ENCODE measurements around the gene ABLIM3. TPM values are rescaled to one million over a fixed set of nuclear protein-coding genes. Genes with fewer than 3 reads are reported as not detected.

Gene ABLIM3
- polyA plus RNA-seq, 1 donor from 2014 or later = 17.7 TPM

GRCh38 chr5:149219584-149219983 is 78.3 kb downstream of the ABLIM3 start:
- Histone ChIP-seq H3K9me3 (ENCODE audit: low read length) (no peaks in the 10 kb centered on the region), H3K27me3 (ENCODE audit: insufficient read depth, low read depth, low read length) (no peaks in the 10 kb centered on the region), H3K9ac (ENCODE audit: low read length) (no peak overlapping the region), H3K4me3 (ENCODE audit: low read length) (no peak overlapping the region), H3K36me3 (ENCODE audit: insufficient read depth, low read length) (no peaks in the 10 kb centered on the region), H3K27ac (ENCODE audit: low read length) (no peak overlapping the region), H3F3A (ENCODE audit: insufficient read depth, low read length, poor library complexity, severe bottlenecking) (no peaks in the 10 kb centered on the region), H3K9me2 (ENCODE audit: insufficient read depth, low read length) (no peaks in the 10 kb centered on the region), H4K20me1 (ENCODE audit: insufficient read depth) (no peaks in the 10 kb centered on the region), H2AFZ (ENCODE audit: low read depth, low read length) (no peak overlapping the region), H3K4me2 (ENCODE audit: low read length) (no peak overlapping the region), H3K79me2 (replicated peaks; ENCODE audit: insufficient read depth, low read length) (no peaks in the 10 kb centered on the region)
- TF ChIP-seq EZH2 (IDR thresholded peaks at IDR 0.05; ENCODE audit: borderline replicate concordance, insufficient read depth, low read length, poor library complexity, severe bottlenecking) = no peak
- no peak for TF ChIP-seq SMC3 (conservative IDR thresholded peaks at IDR 0.05; ENCODE audit: poor library complexity)
- no peak for TF ChIP-seq POLR2AphosphoS5 (IDR thresholded peaks at IDR 0.05)
- TF ChIP-seq REST (IDR thresholded peaks at IDR 0.05; ENCODE audit: borderline replicate concordance) = no peak
- no peak for TF ChIP-seq EP300 (conservative IDR thresholded peaks at IDR 0.05; ENCODE audit: poor library complexity, severe bottlenecking)
- no peak for TF ChIP-seq MXI1 (conservative IDR thresholded peaks at IDR 0.05; ENCODE audit: poor library complexity, severe bottlenecking)
- TF ChIP-seq CTCF (IDR thresholded peaks at IDR 0.05; ENCODE audit: poor library complexity, severe bottlenecking) = no peak
- TF ChIP-seq RAD21 (conservative IDR thresholded peaks at IDR 0.05) = no peak
- no peak for TF ChIP-seq TAF1 (IDR thresholded peaks at IDR 0.05; ENCODE audit: low read depth)

GRCh38 chr5:149220750-149221149 is 79.5 kb downstream of the ABLIM3 start:
- no peak overlapping the region for H3K4me3 ChIP-seq (ENCODE audit: low read length)
- TF ChIP-seq POLR2AphosphoS5 (IDR thresholded peaks at IDR 0.05) (no peak), RAD21 (conservative IDR thresholded peaks at IDR 0.05) (no peak), SMC3 (conservative IDR thresholded peaks at IDR 0.05; ENCODE audit: poor library complexity) (no peak), MXI1 (conservative IDR thresholded peaks at IDR 0.05; ENCODE audit: poor library complexity, severe bottlenecking) (no peak), CTCF (IDR thresholded peaks at IDR 0.05; ENCODE audit: poor library complexity, severe bottlenecking) (no peak), REST (IDR thresholded peaks at IDR 0.05; ENCODE audit: borderline replicate concordance) (no peak), EP300 (conservative IDR thresholded peaks at IDR 0.05; ENCODE audit: poor library complexity, severe bottlenecking) (no peak), TAF1 (IDR thresholded peaks at IDR 0.05; ENCODE audit: low read depth) (no peak), EZH2 (IDR thresholded peaks at IDR 0.05; ENCODE audit: borderline replicate concordance, insufficient read depth, low read length, poor library complexity, severe bottlenecking) (no peak)
- H3K9ac ChIP-seq (ENCODE audit: low read length) = no peak overlapping the region
- H3K9me3 ChIP-seq (ENCODE audit: low read length) = no peaks in the 10 kb centered on the region
- no peaks in the 10 kb centered on the region for H3K79me2 ChIP-seq (replicated peaks; ENCODE audit: insufficient read depth, low read length)
- H3K27ac ChIP-seq (ENCODE audit: low read length) = no peak overlapping the region
- no peak overlapping the region for H2AFZ ChIP-seq (ENCODE audit: low read depth, low read length)
- no peak overlapping the region for H3K4me2 ChIP-seq (ENCODE audit: low read length)
- H3F3A ChIP-seq (ENCODE audit: insufficient read depth, low read length, poor library complexity, severe bottlenecking) = no peaks in the 10 kb centered on the region
- no peaks in the 10 kb centered on the region for H3K27me3 ChIP-seq (ENCODE audit: insufficient read depth, low read depth, low read length)
- no peaks in the 10 kb centered on the region for H4K20me1 ChIP-seq (ENCODE audit: insufficient read depth)
- H3K9me2 ChIP-seq (ENCODE audit: insufficient read depth, low read length) = no peaks in the 10 kb centered on the region
- H3K36me3 ChIP-seq (ENCODE audit: insufficient read depth, low read length) = no peaks in the 10 kb centered on the region
